Common myeloid progenitor, CD34-positive (primary cell): Measurements from ENCODE around the gene ANKS4B.
"Not testable (repeated sequence)": the region's sequence is repeated elsewhere in the genome, so short reads cannot be mapped to it uniquely, and the experiment has no call there.

ENCODE experiments used
- CTCF ChIA-PET: fragments of 350-600 bp; sonication (Branson Sonifier 250); formaldehyde crosslinking; loops from one replicate; lab custom pipeline; 2021; ENCODE audit warnings: antibody characterized with exemption; lab: Charles Lee
- POLR2A ChIA-PET: fragments of 350-600 bp; sonication (Branson Sonifier 250); formaldehyde crosslinking; loops from one replicate; lab custom pipeline; 2021; ENCODE audit warnings: antibody characterized with exemption; lab: Charles Lee
- DNase-seq, 3 donors: peaks; one replicate each; pipeline versions ENCODE4 v3.0.0 to v3.0.0-alpha.2; 2013
- H3K27ac ChIP-seq, 2 experiments: 1 replicate in 1 of 2; 2 replicates in 1 of 2; pipeline ENCODE4 v1.7.0; 2013; ENCODE audit warnings: inconsistent platforms in 2 of 2, low read length in 2 of 2, mild to moderate bottlenecking in 2 of 2, low read depth in 1 of 2, moderate library complexity in 1 of 2; ENCODE audit not compliant: severe bottlenecking in 2 of 2, insufficient read depth in 1 of 2, poor library complexity in 1 of 2
- H3K27me3 ChIP-seq, 5 experiments: replicated peaks in 2 of 5; 1 replicate in 3 of 5; 2 replicates in 2 of 5; pipeline versions ENCODE4 v1.6.1 to v1.7.0; 2013; ENCODE audit warnings: low read length in 4 of 5, mild to moderate bottlenecking in 2 of 5, moderate library complexity in 2 of 5, inconsistent platforms in 1 of 5; ENCODE audit not compliant: insufficient read depth in 5 of 5, control insufficient read depth in 4 of 5
- H3K36me3 ChIP-seq, 4 experiments: 1 replicate in 2 of 4; 2 replicates in 2 of 4; pipeline versions ENCODE4 v1.6.1 to v1.7.0; 2013; ENCODE audit warnings: low read length in 3 of 4, control low read depth in 1 of 4, mild to moderate bottlenecking in 1 of 4; ENCODE audit not compliant: control insufficient read depth in 4 of 4, insufficient read depth in 4 of 4
- H3K4me1 ChIP-seq, 4 experiments: 1 replicate in 3 of 4; 2 replicates in 1 of 4; pipeline versions ENCODE4 v1.6.1 to v1.7.1; 2013; ENCODE audit warnings: low read length in 3 of 4, mild to moderate bottlenecking in 3 of 4, control low read depth in 1 of 4, inconsistent platforms in 1 of 4, moderate library complexity in 1 of 4; ENCODE audit not compliant: control insufficient read depth in 4 of 4, insufficient read depth in 4 of 4; ENCODE audit errors: control extremely low read depth in 1 of 4
- H3K4me3 ChIP-seq, 7 experiments: 1 replicate in 4 of 7; 2 replicates in 3 of 7; pipeline versions ENCODE4 v1.5.1 to v1.7.0; 2013; ENCODE audit warnings: mild to moderate bottlenecking in 7 of 7, low read length in 6 of 7, moderate library complexity in 6 of 7, inconsistent platforms in 2 of 7, low read depth in 2 of 7, control low read depth in 1 of 7; ENCODE audit not compliant: insufficient read depth in 4 of 7, control insufficient read depth in 1 of 7; ENCODE audit errors: extremely low read depth in 1 of 7
- H3K9me3 ChIP-seq, 5 experiments: 1 replicate in 4 of 5; 2 replicates in 1 of 5; pipeline versions ENCODE4 v1.6.1 to v1.7.1; 2013; ENCODE audit warnings: low read length in 4 of 5, mild to moderate bottlenecking in 2 of 5, inconsistent platforms in 1 of 5, low read depth in 1 of 5, moderate library complexity in 1 of 5; ENCODE audit not compliant: control insufficient read depth in 4 of 5, insufficient read depth in 2 of 5; ENCODE audit errors: control extremely low read depth in 1 of 5
- WGBS: methylation state at CpG from one replicate; pipeline ENCODE4 v1.1.5; 2013; ENCODE audit not compliant: insufficient coverage; 5-methylcytosine and 5-hydroxymethylcytosine counted together

The ANKS4B gene

GRCh38 chr16:21242756-21243155, 9.3 kb downstream of the ANKS4B start:
- H3K4me1 ChIP-seq, result no peaks in the 10 kb centered on the region
- ChIA-PET CTCF (no interaction called here), POLR2A (no interaction called here)
- DNase-seq, result no peak
- H3K4me3 ChIP-seq, result no peak overlapping the region
- WGBS, result no CpG with 5 or more reads among the region's 2 CpGs
- H3K27ac ChIP-seq, result no peak overlapping the region
- H3K27me3 ChIP-seq, result peaks cover 0 to 6% (median 0%) of the 10 kb centered on the region in 5 experiments
- H3K9me3 ChIP-seq, result no peaks in the 10 kb centered on the region
- no peaks in the 10 kb centered on the region for H3K36me3 ChIP-seq

- WGBS, result 100% methylated on average over 2 of the region's 7 CpGs
- POLR2A ChIA-PET, result no interaction called here
- no peak overlapping the region for H3K4me3 ChIP-seq
These were observed 11.2 kb downstream of the ANKS4B start for GRCh38 chr16:21244518-21245215.

GRCh38 chr16:21248179-21248578, 14.7 kb downstream of the ANKS4B start:
- H3K9me3 ChIP-seq, H3K4me1 ChIP-seq, H3K27ac ChIP-seq, DNase-seq, H3K27me3 ChIP-seq, H3K4me3 ChIP-seq, POLR2A ChIA-PET, H3K36me3 ChIP-seq, CTCF ChIA-PET: not testable (repeated sequence)
- 100% methylated on average over 2 of the region's 4 CpGs for WGBS

More at GRCh38 chr16:21244518-21245215, 11.2 kb downstream of the ANKS4B start:
- Histone ChIP-seq H3K27ac (no peak overlapping the region), H3K36me3 (no peaks in the 10 kb centered on the region), H3K9me3 (peaks cover 0 to 2% (median 0%) of the 10 kb centered on the region in 5 experiments), H3K27me3 (peaks cover 0 to 6% (median 1%) of the 10 kb centered on the region in 5 experiments), H3K4me1 (no peaks in the 10 kb centered on the region)
- CTCF ChIA-PET, result no interaction called here
- no peak for DNase-seq

- WGBS, result 80% methylated on average over 10 of the region's 15 CpGs
- Histone ChIP-seq H3K36me3 (no peaks in the 10 kb centered on the region), H3K4me3 (no peak overlapping the region), H3K4me1 (no peaks in the 10 kb centered on the region), H3K9me3 (peaks cover 0 to 3% (median 0%) of the 10 kb centered on the region in 5 experiments), H3K27ac (no peak overlapping the region), H3K27me3 (peaks cover 0 to 4% (median 3%) of the 10 kb centered on the region in 5 experiments)
- ChIA-PET CTCF (no interaction called here), POLR2A (no interaction called here)
- no peak for DNase-seq
These were observed 16.8 kb downstream of the ANKS4B start for GRCh38 chr16:21250072-21250923.

GRCh38 chr16:21253470-21253869, 20.0 kb downstream of the ANKS4B start:
- Histone ChIP-seq H3K27ac (no peak overlapping the region), H3K36me3 (no peaks in the 10 kb centered on the region), H3K27me3 (peaks cover 0 to 6% (median 4%) of the 10 kb centered on the region in 5 experiments), H3K9me3 (peaks cover 0 to 3% (median 0%) of the 10 kb centered on the region in 5 experiments), H3K4me3 (no peak overlapping the region), H3K4me1 (no peaks in the 10 kb centered on the region)
- WGBS, result no CpG with 5 or more reads among the region's 3 CpGs
- no peak for DNase-seq
- ChIA-PET POLR2A (no interaction called here), CTCF (no interaction called here)

- POLR2A ChIA-PET, result no interaction called here
- H3K9me3 ChIP-seq, result no peaks in the 10 kb centered on the region
- no peaks in the 10 kb centered on the region for H3K36me3 ChIP-seq
- no CpG with 5 or more reads among the region's 2 CpGs for WGBS
- CTCF ChIA-PET, result interaction anchor here (1.6 kb wide), 1 partner anchor 19 kb away, joined by 3 read pairs; no protein-coding TSS in a partner anchor
- H3K4me1 ChIP-seq, result no peaks in the 10 kb centered on the region
- no peak for DNase-seq
- H3K27me3 ChIP-seq, result peaks cover 0 to 12% (median 0%) of the 10 kb centered on the region in 5 experiments
- H3K27ac ChIP-seq, result no peak overlapping the region
- no peak overlapping the region for H3K4me3 ChIP-seq
These were observed 23.1 kb downstream of the ANKS4B start for GRCh38 chr16:21256636-21257035.

GRCh38 chr16:21257284-21257683, 23.8 kb downstream of the ANKS4B start:
- ChIA-PET CTCF (interaction anchor here (1.6 kb wide), 1 partner anchor 18 kb away, joined by 3 read pairs; no protein-coding TSS in a partner anchor), POLR2A (no interaction called here)
- H3K9me3 ChIP-seq, result no peaks in the 10 kb centered on the region
- 90% methylated on average over 2 of the region's 4 CpGs for WGBS
- no peak overlapping the region for H3K27ac ChIP-seq
- H3K4me1 ChIP-seq, result peaks cover 0 to 3% (median 0%) of the 10 kb centered on the region in 4 experiments
- no peak for DNase-seq
- H3K4me3 ChIP-seq, result no peak overlapping the region
- peaks cover 0 to 15% (median 0%) of the 10 kb centered on the region in 5 experiments for H3K27me3 ChIP-seq
- no peaks in the 10 kb centered on the region for H3K36me3 ChIP-seq
